ENCODE data around the gene SAMD1.
"Not testable (repeated sequence)": the region's sequence is repeated elsewhere in the genome, so short reads cannot be mapped to it uniquely, and the experiment has no call there.

The SAMD1 gene

DNA sequence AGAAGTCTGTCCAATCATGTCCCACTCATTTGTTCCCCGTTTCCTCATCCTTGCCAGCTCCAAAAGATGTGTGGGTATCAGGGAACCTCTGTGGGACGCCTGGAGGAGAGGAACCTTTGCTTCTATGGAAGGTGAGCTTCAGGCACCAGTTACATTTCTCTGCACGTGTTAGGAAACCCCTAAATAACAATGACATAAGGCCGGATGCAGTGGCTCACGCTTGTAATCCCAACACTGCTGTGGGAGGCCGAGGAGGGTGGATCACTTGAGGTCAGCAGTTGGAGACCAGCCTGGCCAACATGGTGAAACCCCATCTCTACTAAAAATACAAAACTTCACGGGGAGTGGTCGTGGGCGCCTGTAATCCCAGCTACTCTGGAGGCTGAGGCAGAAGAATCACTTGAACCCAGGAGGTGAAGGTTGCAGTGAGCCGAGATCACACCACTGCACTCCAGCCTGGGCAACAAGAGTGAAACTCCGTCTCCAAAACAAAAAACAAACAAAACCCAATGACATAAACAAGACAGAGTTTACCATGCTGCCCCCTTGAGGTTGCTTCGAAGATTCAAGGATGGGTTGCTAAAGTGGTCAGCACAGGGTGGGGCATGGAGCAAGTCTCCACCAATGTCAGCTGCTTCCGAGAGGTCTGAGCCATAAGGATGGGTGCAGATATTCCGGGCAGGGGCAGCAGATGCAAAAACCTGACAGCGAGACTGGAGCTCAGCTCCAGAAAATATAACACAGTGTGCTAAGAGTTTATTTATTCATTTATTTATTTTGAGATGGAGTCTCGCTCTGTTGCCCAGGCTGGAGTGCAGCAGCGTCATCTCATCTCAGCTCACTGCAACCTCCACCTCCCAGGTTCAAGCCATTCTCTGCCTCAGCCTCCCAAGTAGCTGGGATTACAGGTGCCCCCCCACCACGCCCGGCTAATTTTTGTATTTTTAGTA is 47.6 kb downstream of the SAMD1 start:
- H3K4me1 ChIP-seq (ENCODE audit: insufficient read depth, poor library complexity, severe bottlenecking); H3K27me3 ChIP-seq (ENCODE audit: insufficient read depth, poor library complexity, severe bottlenecking); H3K4me3 ChIP-seq (ENCODE audit: severe bottlenecking); H3K27ac ChIP-seq (ENCODE audit: poor library complexity, severe bottlenecking); DNase-seq (ENCODE audit: low spot score); H3K36me3 ChIP-seq (ENCODE audit: low read depth); H3K9me3 ChIP-seq (ENCODE audit: severe bottlenecking): not testable (repeated sequence)
- TF ChIP-seq, protein P1, sequence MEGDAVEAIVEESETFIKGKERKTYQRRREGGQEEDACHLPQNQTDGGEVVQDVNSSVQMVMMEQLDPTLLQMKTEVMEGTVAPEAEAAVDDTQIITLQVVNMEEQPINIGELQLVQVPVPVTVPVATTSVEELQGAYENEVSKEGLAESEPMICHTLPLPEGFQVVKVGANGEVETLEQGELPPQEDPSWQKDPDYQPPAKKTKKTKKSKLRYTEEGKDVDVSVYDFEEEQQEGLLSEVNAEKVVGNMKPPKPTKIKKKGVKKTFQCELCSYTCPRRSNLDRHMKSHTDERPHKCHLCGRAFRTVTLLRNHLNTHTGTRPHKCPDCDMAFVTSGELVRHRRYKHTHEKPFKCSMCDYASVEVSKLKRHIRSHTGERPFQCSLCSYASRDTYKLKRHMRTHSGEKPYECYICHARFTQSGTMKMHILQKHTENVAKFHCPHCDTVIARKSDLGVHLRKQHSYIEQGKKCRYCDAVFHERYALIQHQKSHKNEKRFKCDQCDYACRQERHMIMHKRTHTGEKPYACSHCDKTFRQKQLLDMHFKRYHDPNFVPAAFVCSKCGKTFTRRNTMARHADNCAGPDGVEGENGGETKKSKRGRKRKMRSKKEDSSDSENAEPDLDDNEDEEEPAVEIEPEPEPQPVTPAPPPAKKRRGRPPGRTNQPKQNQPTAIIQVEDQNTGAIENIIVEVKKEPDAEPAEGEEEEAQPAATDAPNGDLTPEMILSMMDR (IDR thresholded peaks at IDR 0.05; ENCODE audit: poor library complexity, severe bottlenecking): peak; percentile 52
- ATAC-seq (ENCODE audit: low read depth): peak; percentile 53; the same call in 1 of the 3 replicates

DNA sequence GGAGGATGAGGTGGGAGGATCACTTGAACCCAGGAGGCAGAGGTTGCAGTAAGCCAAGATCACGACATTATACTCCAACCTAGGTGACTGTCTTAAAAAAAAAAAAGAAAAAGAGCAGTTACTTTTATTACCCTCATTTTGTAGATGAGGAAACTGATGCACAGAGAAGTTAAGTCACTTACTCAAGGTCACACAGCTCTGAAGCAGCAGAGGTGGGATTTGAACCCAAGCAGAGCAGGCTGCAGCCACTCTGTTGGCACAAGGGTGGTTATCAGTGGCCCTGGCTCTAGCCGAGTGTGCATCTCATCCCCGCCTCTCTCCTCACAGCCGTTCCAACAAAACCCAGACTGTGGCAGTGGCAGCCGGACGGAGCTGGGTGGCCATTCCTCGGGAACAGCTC is 51.4 kb downstream of the SAMD1 start:
- Histone ChIP-seq H3K27ac (ENCODE audit: poor library complexity, severe bottlenecking) (no peak overlapping the region), H3K36me3 (ENCODE audit: low read depth) (no peaks in the 10 kb centered on the region), H3K4me1 (ENCODE audit: insufficient read depth, poor library complexity, severe bottlenecking) (no peaks in the 10 kb centered on the region), H3K9me3 (ENCODE audit: severe bottlenecking) (no peaks in the 10 kb centered on the region), H3K27me3 (ENCODE audit: insufficient read depth, poor library complexity, severe bottlenecking) (no peaks in the 10 kb centered on the region), H3K4me3 (ENCODE audit: severe bottlenecking) (no peak overlapping the region)
- TF ChIP-seq, protein P1 (IDR thresholded peaks at IDR 0.05; ENCODE audit: poor library complexity, severe bottlenecking): no peak
- ATAC-seq (ENCODE audit: low read depth) (no peak), DNase-seq (ENCODE audit: low spot score) (no peak)
